ENCODE results near the gene CORO2A.
A peak's percentile ranks its signal among the peaks of the same experiment; 100 is the strongest.
"Not testable (repeated sequence)": the region's sequence is repeated elsewhere in the genome, so short reads cannot be mapped to it uniquely, and the experiment has no call there.

Gene CORO2A

DNA sequence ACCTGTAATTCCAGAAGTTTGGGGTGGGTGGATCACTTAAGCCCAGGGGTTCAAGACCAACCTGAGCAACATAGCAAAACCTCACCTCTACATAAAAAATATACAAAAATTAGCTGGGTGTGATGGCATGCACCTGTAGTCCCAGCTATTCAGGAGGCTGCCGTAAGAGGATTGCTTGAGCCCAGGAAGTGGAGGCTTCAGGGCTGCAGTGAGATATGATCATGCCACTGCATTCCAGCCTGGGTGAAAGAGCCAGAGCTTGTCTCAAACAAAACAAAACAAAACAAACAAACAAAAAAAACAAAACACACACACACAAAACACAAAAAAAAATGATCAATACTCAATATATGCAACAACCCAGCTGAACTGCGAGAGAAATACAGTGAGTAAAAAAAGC lies 44.0 kb downstream of the CORO2A start:
- in situ Hi-C loops (cut with MboI; ENCODE audit: low pct_unique_long_range_greater_than_20kb, low sequenced_read_pairs): no loop called here
- no peak for DNase-seq

DNA sequence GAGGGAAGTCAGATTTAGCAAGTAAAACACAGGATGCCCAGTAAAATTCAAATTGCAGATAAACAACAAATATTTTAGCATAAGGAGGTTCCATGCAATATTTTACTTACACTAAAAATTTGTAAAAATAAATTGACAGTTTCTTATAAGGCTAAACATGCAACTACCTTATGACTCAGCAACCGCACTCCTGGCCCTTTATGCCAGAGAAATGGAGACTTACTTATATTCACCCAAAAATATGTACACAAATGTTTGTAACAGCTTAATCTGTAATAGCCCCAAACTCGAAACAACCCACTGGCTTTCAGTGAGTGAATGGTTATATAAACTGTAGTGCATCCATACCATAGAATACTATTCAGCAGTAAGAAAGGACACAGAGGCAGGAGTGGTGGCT lies 44.9 kb downstream of the CORO2A start:
- in situ Hi-C loops (cut with MboI; ENCODE audit: low pct_unique_long_range_greater_than_20kb, low sequenced_read_pairs): no loop called here
- no peak for DNase-seq

GRCh38 chr9:98146101-98146991 lies 46.1 kb downstream of the CORO2A start:
- in situ Hi-C loops (cut with MboI; ENCODE audit: low pct_unique_long_range_greater_than_20kb, low sequenced_read_pairs): no loop called here
- DNase-seq: peak; percentile 80

DNA sequence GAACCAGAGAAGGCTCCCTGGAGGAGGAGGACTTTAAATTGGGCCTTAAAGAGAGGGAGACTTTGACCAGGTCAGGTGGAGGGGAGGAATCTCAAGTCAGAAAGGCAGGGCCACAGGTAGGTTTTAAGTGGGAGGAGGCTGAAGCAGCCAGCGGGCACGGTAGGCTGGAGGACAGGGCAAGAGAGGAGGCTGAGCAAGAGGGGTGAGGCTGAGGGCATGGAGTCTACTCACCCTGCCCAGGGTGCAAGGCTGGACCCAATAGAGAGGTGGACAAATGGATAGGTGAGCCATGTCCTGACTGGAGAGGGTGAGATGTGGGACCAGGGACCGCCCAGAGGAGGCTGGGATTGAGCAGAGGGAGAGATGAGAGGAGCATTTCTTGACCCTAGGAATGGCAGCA lies 47.8 kb downstream of the CORO2A start:
- in situ Hi-C loops (cut with MboI; ENCODE audit: low pct_unique_long_range_greater_than_20kb, low sequenced_read_pairs): no loop called here
- no peak for DNase-seq

DNA sequence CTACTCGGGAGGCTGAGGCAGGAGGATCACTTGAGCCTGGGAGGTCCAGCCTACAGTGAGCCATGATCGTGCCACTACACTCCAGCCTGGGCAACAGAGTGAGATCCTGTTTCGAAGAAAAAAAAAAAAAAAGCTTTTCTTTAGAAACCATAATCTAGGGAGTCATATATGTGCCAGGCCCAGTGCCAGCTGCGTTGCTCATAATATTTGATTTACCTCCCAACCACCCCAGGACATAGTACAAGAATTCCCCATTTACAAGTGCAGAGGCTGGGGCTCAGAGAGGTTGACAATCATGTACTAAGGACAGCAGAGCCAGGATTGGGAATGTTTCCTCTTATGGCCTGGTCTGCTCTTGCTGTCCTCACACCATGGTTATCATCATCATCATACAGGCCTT lies 48.4 kb downstream of the CORO2A start:
- in situ Hi-C loops (cut with MboI; ENCODE audit: low pct_unique_long_range_greater_than_20kb, low sequenced_read_pairs): no loop called here
- no peak for DNase-seq

DNA sequence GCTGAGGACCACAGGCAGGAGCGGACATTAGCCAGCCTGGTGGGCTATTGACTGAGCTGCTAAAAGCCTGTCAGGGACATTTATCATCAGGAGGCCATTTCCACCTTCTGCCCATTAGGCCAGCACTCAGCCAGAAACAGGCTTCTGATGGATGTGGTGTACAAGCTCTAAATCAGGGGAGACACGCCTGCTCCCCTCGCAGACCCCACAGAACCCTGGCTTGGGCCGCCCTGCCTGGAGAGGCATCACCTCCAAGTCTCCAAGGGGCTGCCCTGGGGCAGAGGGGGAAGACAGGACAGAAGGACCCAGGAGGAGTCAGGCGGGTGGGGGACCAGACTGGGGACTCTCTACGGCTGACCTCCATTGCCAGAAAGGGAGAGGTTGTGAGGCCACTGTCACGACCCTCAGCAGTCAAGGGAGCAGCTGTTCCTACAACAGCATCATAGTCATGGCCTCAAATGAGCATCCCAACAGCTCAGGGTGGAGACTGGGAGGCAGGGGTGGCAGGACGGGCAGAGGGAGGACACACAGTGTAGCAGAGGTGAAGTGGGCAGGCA lies 49.4 kb downstream of the CORO2A start:
- DNase-seq: no peak
- in situ Hi-C loops (cut with MboI; ENCODE audit: low pct_unique_long_range_greater_than_20kb, low sequenced_read_pairs): no loop called here

GRCh38 chr9:98142182-98142907 lies 50.1 kb downstream of the CORO2A start:
- in situ Hi-C loops (cut with MboI; ENCODE audit: low pct_unique_long_range_greater_than_20kb, low sequenced_read_pairs): no loop called here
- no peak for DNase-seq

GRCh38 chr9:98140503-98140902 lies 51.9 kb downstream of the CORO2A start:
- in situ Hi-C loops (cut with MboI; ENCODE audit: low pct_unique_long_range_greater_than_20kb, low sequenced_read_pairs): no loop called here
- DNase-seq: no peak

GRCh38 chr9:98136489-98136888 lies 55.9 kb downstream of the CORO2A start:
- no peak for DNase-seq
- in situ Hi-C loops (cut with MboI; ENCODE audit: low pct_unique_long_range_greater_than_20kb, low sequenced_read_pairs): no loop called here

DNA sequence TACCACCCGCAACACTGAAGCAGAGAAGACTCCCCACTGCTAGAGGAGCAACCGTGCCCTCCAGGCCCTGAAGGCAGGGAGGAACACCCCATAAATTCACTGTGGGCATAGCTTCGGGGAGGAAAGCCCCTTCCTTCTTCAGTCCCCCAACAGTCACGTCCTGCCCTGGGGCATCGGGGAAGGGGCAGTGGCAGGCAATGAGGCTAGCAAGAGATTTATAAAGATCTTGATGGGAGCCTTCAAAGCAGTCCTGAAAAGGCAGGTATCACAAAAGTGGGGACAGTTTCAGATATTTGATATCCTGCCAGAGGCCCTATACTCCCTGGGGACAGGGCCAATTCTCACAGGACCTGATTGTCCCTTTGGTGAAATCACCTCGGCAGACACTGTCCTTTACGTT lies 56.5 kb downstream of the CORO2A start:
- no peak for DNase-seq
- in situ Hi-C loops (cut with MboI; ENCODE audit: low pct_unique_long_range_greater_than_20kb, low sequenced_read_pairs): no loop called here

GRCh38 chr9:98135558-98135934 lies 56.9 kb downstream of the CORO2A start:
- in situ Hi-C loops (cut with MboI; ENCODE audit: low pct_unique_long_range_greater_than_20kb, low sequenced_read_pairs): no loop called here
- DNase-seq: no peak

DNA sequence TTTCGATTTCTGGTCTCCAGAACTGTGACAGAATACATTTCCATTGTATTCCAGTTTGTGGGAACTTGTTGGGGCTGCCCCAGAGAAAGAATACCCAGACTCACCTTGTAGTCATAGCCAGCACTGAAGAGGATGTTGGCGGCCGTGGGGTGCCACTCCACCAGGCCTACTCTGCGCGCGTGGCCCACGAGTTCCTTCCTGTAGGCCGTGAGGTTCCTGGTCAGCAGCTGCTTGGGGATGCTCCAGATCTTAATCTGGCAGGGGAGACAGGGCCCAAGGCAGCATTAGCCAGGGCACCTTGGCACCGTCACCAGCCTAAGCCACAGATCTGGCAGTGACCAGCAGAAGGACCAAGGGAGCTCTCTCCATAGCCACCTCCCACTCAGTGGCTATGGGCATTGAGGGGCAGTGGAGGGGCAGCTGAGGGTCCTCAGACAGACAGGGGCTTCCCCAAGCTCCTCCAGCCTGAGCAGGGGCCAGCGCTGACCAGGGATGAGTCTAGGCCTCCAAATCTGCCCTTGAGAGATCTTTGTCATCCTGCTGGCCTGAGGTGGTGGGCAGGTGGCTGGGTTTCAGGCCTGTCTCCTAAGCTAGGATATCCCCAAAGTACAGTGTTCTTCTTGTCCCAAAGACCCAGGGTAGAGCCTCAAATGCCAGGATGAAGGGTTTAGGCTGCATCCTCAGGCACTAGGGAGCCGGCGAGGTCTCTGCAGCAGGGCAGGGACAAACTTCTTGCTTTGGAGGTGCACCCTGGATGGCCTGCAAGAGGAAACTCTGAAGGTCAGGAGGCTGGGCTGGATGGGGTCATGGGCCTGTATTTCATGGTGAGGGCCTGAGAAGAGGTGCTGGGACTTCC lies 57.5 kb downstream of the CORO2A start:
- DNase-seq: no peak
- in situ Hi-C loops (cut with MboI; ENCODE audit: low pct_unique_long_range_greater_than_20kb, low sequenced_read_pairs): no loop called here

- in situ Hi-C loops (cut with MboI; ENCODE audit: low pct_unique_long_range_greater_than_20kb, low sequenced_read_pairs): no loop called here
- no peak for DNase-seq
These were observed 59.4 kb downstream of the CORO2A start for GRCh38 chr9:98132806-98133631.

- no peak for DNase-seq
- in situ Hi-C loops (cut with MboI; ENCODE audit: low pct_unique_long_range_greater_than_20kb, low sequenced_read_pairs): no loop called here
These were observed 60.3 kb downstream of the CORO2A start for GRCh38 chr9:98132158-98132557.

DNA sequence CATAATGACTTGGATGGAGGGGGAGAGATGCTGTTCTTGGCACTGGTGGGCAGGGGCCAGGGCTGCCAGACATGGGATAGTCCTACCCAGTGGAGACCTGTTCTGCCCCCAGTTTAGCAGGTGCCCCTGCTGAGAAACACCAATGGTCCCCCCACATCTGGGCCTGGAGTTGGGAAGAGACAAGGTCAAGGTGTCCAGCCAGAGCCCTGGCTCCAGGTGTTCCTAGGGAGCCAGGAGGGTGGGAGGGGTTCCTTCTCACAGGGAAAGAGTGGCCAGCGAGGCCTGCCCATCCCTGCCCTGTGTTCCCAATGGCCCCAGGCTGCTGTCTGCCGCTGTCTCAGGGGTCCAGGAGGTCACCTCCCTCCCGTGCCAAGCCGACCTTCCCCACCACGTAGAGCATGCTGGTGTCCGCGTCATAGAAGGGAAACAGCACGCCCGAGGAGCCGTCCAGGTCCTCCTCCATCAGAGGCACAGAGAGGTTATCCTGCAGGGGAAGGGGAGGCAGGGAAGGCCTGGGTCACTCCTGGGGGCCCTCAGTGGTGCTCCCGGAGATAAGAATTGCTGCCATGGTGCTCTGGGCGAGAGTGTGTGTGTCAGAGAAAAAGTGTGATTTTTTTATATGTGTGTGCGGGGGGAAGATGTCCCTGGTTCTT lies 61.7 kb downstream of the CORO2A start:
- DNase-seq: no peak
- in situ Hi-C loops (cut with MboI; ENCODE audit: low pct_unique_long_range_greater_than_20kb, low sequenced_read_pairs): no loop called here

- DNase-seq; in situ Hi-C loops (cut with MboI; ENCODE audit: low pct_unique_long_range_greater_than_20kb, low sequenced_read_pairs): not testable (repeated sequence)
These were observed 62.4 kb downstream of the CORO2A start for GRCh38 chr9:98130060-98130459.

- in situ Hi-C loops (cut with MboI; ENCODE audit: low pct_unique_long_range_greater_than_20kb, low sequenced_read_pairs): no loop called here
- peak; percentile 66 for DNase-seq
These were observed 63.0 kb downstream of the CORO2A start for GRCh38 chr9:98129451-98129881.

GRCh38 chr9:98128316-98128715 lies 64.1 kb downstream of the CORO2A start:
- in situ Hi-C loops (cut with MboI; ENCODE audit: low pct_unique_long_range_greater_than_20kb, low sequenced_read_pairs): no loop called here
- DNase-seq: no peak
